CD4-positive, alpha-beta T cell treated with Interferon alpha-2 for 1 hour (primary cell): ENCODE results near the gene TMEM127.
"Not testable (repeated sequence)": the region's sequence is repeated elsewhere in the genome, so short reads cannot be mapped to it uniquely, and the experiment has no call there.

ENCODE experiments used
- DNase-seq, 2 donors: peaks; one replicate each; pipeline ENCODE4 v3.0.0-alpha.2; 2020 to 2022

The TMEM127 gene

DNA sequence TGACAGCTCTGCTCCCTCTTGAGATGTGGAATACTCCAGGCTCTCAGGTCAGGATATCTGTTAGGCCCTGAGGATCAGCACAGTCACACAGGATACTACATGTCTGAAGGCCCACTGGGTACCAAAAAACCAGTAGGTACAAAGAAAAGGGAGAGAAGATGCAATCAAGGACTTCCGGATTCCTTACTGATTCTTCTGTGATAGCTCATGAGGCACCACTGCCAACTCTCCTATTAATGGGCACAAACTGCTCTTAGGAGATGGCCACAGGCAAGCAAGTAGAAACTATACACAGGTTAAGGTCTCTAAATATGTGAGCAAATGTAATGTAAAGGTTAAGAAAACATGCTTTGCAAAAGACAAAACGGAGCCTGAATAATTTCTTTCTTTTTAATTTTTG lies 3.5 kb downstream of the TMEM127 start:
- no peak for DNase-seq

GRCh38 chr2:96261328-96262003 lies 4.3 kb downstream of the TMEM127 start:
- DNase-seq = no peak

DNA sequence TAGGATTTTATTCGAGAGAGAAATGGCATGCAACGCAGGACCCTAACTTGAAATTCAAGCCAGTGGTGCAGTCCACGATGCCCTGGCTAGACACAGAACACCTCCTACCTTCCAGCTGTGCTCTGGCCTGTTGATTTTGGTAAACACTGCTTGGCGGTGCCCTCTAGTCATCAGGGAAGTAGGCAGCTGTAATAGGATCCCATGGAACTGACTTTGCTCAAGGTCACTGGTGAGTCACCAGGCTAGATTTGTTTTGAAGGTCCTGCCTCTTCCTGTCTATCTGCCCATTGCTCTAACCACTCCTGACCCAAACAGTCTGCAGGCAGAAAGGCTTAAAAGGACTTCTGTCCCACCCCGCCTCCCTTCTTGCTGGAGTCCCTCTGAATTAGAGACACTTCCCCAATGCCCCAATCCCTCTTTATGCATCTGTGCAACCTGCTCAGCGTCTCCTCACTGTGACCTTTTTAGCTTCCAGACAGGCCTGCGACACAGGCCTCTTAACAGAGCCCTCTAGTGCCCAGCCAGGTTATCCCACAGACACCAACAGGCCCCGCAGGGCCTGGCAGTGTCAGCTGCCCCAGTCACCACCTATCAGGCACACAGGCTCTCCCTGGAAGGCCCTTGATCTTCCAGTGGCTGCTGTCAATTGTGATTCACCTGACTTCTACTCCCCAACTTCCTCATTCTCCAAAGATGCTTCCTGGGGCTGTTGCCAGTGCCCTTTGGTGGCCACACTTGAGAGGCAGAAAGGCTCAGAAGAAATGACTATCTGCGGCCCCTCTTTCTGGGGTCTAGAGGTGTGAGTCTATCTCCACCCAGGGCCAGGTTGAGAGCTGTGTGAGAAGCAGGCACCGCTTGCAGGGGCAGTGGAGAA lies 5.2 kb downstream of the TMEM127 start:
- peak; percentile 41 to 49 for DNase-seq

DNA sequence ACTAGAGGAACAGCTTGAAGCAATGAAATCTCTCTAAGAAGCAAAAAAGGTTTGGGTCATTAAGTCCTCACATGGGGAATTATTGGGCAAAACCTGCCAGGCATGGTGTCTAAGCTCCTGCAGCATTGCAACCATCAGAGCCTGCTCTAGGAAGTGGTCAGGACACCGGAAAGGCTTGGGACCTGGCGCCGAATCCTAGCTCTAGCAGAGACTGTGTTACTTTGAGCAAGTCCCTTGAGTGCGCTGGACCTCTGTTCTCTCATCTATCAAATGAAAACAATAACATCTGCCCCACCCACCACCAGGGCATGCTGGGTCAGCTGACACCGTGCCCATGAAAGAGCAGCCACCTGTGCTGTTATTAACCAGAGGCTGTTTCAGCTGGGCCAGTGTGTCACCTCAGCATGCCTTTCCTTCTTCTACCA lies 6.3 kb downstream of the TMEM127 start:
- no peak for DNase-seq

DNA sequence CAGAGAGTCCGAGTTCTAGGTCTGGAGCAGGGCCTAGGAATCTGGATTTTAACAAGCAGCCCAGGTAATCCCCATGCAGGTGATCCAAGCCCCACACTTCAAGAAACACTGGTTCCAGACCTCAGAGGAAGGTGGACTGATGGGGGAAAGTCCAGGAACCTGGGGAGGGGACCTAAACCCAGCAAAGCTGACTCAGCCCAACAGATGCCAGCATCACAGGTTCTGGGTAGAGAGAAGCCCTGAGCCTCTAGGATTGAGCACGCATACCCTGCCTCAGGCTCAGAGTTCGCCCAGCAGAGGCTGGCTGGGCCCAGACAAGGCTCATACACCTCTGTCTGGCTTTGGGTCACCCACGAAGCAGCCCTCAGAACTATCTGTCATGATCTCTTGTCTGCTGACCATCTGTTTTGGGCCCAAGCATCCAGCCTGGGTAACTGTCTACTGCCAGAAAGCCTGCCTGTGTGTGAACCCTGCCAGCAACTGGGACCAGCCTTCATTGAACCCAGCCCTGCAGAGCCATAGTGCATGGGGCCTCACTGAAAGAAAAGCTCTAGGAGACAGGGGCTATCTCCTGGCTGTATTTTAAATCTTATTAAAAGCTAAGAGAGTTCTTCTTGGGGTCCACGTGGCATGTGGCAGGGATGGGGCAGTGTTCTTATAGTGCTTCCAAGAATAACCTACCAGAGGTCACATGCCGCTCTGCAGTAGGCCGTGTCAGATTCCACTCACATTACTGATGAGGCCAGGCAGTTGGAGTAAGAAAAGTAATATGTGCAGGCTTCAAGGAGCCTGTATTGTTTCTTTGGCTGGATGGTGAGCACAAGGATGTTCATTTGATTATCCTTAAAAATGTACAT lies 7.4 kb downstream of the TMEM127 start:
- DNase-seq = no peak

GRCh38 chr2:96257744-96258143 lies 8.1 kb downstream of the TMEM127 start:
- DNase-seq = not testable (repeated sequence)

- no peak for DNase-seq
Measured at GRCh38 chr2:96256611-96257113, 9.1 kb downstream of the TMEM127 start.

GRCh38 chr2:96254571-96254970 lies 11.2 kb downstream of the TMEM127 start:
- DNase-seq = no peak

GRCh38 chr2:96253006-96253405 lies 12.8 kb downstream of the TMEM127 start:
- DNase-seq = no peak

DNA sequence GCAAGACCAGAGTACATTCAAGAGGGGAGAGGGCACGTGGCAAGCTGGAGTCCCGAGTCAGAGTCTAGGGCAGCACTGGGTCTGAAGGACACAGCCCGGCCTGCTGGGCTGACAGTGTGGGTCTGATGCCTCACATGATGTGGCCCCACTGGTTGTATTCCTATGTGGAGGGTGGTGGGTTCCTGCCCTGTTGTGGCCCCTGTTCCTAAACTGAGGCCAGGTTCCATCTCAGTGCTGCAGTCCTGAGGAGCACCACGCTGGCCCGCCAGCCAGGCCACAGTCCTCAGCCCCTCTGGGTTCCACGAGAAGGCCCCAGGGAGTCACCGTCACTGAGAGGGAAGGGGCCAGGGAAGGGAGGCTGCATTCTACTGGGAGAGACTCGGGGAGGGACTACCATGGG lies 13.3 kb downstream of the TMEM127 start:
- DNase-seq = no peak

- DNase-seq = peak in 1 of 2 donors; percentile 26
Measured at GRCh38 chr2:96251721-96252292, 14.0 kb downstream of the TMEM127 start.

DNA sequence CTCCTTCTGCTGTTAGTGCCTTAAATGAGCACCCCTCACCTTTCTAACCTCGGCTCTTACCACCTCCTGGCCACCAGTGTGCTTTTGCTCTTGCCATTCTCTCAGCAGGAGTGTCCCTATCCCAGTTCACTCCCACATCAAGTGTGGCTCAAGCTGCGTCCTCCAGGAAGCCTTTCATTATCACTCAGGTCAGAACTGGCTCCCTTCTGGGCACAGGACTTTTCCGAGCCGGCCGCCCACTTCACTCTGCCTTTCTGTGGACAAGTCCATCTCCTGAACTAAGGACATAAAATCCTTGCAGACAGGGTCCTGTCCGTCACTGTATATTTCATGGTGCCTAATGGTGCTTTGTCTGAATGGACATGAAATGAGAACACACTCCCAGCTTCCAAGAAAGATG lies 15.6 kb downstream of the TMEM127 start:
- no peak for DNase-seq

DNA sequence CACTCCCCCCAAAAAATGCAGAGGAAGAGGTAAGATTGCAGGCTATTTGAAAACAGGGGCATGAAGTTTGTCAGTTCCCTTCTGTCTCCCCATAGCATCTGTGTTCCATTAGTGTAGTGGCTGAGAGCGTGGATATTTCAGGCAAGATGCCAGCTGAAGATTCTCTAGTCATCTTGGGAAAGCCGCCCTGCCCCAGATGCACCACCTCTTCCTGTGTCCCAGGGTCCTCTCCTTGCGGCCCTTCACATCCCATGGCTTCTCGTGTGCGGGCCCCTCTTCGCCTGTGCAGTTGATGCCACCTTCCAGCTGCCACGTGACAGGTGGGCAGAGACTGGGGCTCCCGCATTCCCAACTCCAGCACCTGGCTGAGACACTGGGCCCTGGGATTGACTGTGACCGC lies 16.1 kb downstream of the TMEM127 start:
- no peak for DNase-seq

DNA sequence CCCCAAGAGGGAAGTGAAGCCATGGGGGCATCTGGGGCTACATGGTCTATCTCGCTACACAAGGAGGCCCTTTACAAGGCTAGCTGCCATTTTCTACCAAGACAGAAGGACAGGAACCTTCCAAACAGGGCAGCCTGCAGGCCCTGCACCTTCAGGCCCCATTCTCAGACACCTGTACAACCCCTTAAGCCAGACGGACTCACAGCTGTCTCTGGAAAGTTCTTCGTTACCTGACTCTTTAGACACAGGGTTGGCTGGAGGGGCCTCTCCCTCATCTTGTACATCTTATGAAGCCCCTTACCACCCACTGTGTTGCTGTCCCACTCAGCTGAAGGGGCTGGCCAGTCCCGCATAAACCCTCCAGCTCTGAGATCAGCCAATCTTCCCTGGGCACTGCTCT lies 17.2 kb downstream of the TMEM127 start:
- no peak for DNase-seq

- DNase-seq = no peak
Measured at GRCh38 chr2:96247896-96248295, 17.9 kb downstream of the TMEM127 start.

GRCh38 chr2:96247009-96247408 lies 18.8 kb downstream of the TMEM127 start:
- DNase-seq = no peak

DNA sequence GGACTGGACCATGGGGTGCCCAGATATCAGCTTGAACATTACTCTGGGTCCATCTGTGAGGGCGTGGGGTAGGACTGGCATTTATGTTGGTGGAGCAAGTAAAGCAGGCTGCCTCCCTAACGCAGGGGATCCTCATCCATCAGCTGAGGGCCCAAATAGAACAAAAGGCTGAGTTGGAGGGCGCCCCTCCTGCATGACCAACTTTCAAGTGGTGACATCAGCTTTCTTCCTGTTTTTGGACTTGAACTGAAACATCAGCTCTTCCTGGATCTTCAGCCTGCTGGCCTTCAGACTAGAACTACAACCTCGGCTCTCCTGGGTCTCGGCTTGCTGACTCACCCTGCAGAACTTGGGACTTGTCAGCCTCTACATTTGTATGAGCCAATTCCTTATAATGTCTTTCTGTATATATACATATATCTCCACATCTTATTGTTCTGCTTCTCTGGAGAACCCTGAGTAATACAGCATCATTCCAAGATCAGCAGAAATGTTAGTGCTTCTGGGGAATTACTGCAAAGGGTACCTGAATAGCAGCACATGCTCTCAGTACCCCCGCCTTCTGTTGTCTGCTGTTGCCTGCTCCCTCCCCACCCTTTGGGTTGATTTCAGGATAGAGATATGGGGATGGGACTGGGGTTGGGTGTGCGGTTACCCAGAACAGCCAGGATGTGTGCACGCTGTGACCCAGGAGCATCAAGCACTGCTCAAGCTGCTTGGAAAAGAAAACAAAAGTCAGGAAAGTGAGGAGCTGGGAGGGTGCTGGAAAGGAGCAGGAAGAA lies 20.0 kb downstream of the TMEM127 start:
- peak in 1 of 2 donors; percentile 69 for DNase-seq

DNA sequence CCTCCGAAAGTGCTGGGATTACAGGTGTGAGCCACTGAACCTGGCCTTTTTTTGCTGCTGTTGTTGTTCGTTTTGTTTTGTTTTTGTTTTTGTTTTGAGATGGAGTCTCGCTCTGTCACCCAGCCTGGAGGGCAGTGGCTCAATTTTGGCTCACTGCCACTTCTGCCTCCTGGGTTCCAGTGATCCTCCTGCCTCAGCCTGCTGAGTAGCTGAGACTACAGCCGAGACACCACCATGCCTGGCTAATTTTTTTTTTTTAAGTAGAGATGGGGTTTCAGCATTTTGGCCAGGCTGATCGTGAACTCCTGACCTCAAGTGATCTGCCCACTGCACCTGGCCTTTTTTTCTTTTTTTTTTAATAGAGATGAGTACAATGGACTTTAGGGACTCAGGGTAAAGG lies 22.0 kb downstream of the TMEM127 start:
- no peak for DNase-seq

DNA sequence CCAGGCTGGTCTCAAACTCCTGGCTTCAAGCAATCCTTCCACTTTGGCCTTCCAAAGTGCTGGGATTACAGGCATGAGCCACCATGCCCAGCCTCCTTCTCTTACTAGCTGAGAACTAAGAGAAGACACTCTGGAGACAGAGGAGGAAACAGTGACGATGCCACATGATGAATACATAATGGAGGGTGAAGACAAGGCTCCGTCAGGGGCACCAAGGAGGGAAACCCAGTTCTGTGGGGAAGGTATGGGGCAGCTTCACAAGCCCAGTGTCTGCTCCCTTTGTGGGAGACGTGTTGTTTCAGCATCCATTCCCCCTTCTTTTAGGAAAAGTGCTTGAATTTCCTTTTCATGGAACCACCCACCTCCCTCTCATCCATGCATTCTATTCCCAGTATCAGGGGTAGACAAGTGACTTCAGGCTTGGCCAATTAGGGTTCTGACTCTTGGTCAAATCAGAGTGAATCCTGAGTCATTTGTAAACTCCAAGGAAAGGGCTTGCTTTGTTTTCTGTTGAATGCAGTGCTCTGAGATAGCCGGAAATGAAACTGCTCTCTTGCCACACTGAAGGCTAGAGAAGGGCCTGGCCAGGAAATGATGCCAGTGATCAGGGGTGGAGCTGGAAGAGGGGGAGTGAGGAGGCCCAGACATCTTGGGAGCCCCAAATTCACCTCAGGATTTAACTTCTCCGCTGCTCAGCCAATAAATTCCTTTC lies 23.7 kb downstream of the TMEM127 start:
- peak; percentile 76 for DNase-seq

GRCh38 chr2:96241227-96241626 lies 24.6 kb downstream of the TMEM127 start:
- DNase-seq = no peak

GRCh38 chr2:96240341-96241038 lies 25.3 kb downstream of the TMEM127 start:
- DNase-seq = no peak
